GM19025 (cell line): ENCODE data around the gene ZBTB48.
A peak's percentile ranks its signal among the peaks of the same experiment; 100 is the strongest.
"Not testable (repeated sequence)": the region's sequence is repeated elsewhere in the genome, so short reads cannot be mapped to it uniquely, and the experiment has no call there.

Source experiments
- ATAC-seq: cut with Tn5 transposase; IDR thresholded peaks from one replicate; pipeline ENCODE4 v1.9.1; 2021; ENCODE audit warnings: mild to moderate bottlenecking, low read depth, moderate library complexity; ENCODE audit not compliant: unreplicated experiment

ZBTB48 gene

GRCh38 chr1:6590046-6590445 lies 10.3 kb downstream of the ZBTB48 start:
- ATAC-seq = no peak

GRCh38 chr1:6591222-6591621 lies 11.4 kb downstream of the ZBTB48 start:
- ATAC-seq = no peak

- no peak for ATAC-seq
Observed at GRCh38 chr1:6591644-6592043, 11.8 kb downstream of the ZBTB48 start.

- no peak for ATAC-seq
Observed at GRCh38 chr1:6592441-6592840, 12.6 kb downstream of the ZBTB48 start.

GRCh38 chr1:6592865-6593593 lies 13.2 kb downstream of the ZBTB48 start:
- no peak for ATAC-seq

- ATAC-seq = no peak
Observed at GRCh38 chr1:6593810-6594209, 14.0 kb downstream of the ZBTB48 start.

- no peak for ATAC-seq
Observed at GRCh38 chr1:6594977-6595740, 15.4 kb downstream of the ZBTB48 start.

GRCh38 chr1:6596351-6596750 lies 16.6 kb downstream of the ZBTB48 start:
- ATAC-seq = no peak

- no peak for ATAC-seq
Observed at GRCh38 chr1:6596886-6597776, 17.3 kb downstream of the ZBTB48 start.

GRCh38 chr1:6597777-6598131 lies 18.0 kb downstream of the ZBTB48 start:
- ATAC-seq = no peak

- ATAC-seq = no peak
Observed at GRCh38 chr1:6599141-6599975, 19.6 kb downstream of the ZBTB48 start.

GRCh38 chr1:6599991-6600390 lies 20.2 kb downstream of the ZBTB48 start:
- ATAC-seq = not testable (repeated sequence)

- peak; percentile 1 for ATAC-seq
Observed at GRCh38 chr1:6600410-6601048, 20.7 kb downstream of the ZBTB48 start.

- ATAC-seq = peak; percentile 27
Observed at GRCh38 chr1:6601049-6601922, 21.5 kb downstream of the ZBTB48 start.

- peak; percentile 22 for ATAC-seq
Observed at GRCh38 chr1:6601923-6602668, 22.3 kb downstream of the ZBTB48 start.

- peak; percentile 51 for ATAC-seq
Observed at GRCh38 chr1:6602669-6603237, 23.0 kb downstream of the ZBTB48 start, which contains the start of gene KLHL21. KLHL21 (minus strand) TSS chr1:6602869; CDS start chr1:6602817, 52 bp downstream.

GRCh38 chr1:6603238-6603914 lies 23.6 kb downstream of the ZBTB48 start:
- ATAC-seq = peak; percentile 22
